D721Med (cell line): ENCODE measurements around the gene SLC12A8.

Experiments
- DNase-seq: peaks from one replicate; pipeline ENCODE4 v3.0.0; 2011; ENCODE audit warnings: low spot score; ENCODE audit not compliant: insufficient read length
- FAIRE-seq: peaks from 2 replicates; lab custom pipeline; 2011; peaks lifted over from hg19 to GRCh38; lab: Jason Lieb, UNC
- CTCF ChIP-seq: IDR thresholded peaks from 2 replicates; pipeline ENCODE4 v1.5.1; 2012; ENCODE audit warnings: mild to moderate bottlenecking, control low read depth; ENCODE audit not compliant: insufficient read depth; ENCODE audit errors: missing control alignments

The SLC12A8 gene

GRCh38 chr3:125148836-125149235 is 63.7 kb downstream of the SLC12A8 start:
- DNase-seq (no peak), FAIRE-seq (no peak)
- TF ChIP-seq CTCF, result no peak

- FAIRE-seq (no peak), DNase-seq (no peak)
- TF ChIP-seq CTCF, result no peak
Observed at GRCh38 chr3:125148016-125148812, 64.3 kb downstream of the SLC12A8 start.

- TF ChIP-seq CTCF, result no peak
- FAIRE-seq, result no peak
Observed at GRCh38 chr3:125147491-125147820, 65.1 kb downstream of the SLC12A8 start.

GRCh38 chr3:125146626-125147490 is 65.7 kb downstream of the SLC12A8 start:
- FAIRE-seq, result no peak
- no peak for TF ChIP-seq CTCF

More at GRCh38 chr3:125147491-125147820, 65.1 kb downstream of the SLC12A8 start:
- no peak for DNase-seq

GRCh38 chr3:125145751-125146475 is 66.6 kb downstream of the SLC12A8 start:
- no peak for TF ChIP-seq CTCF
- no peak for FAIRE-seq
- DNase-seq, result no peak

More at GRCh38 chr3:125146626-125147490, 65.7 kb downstream of the SLC12A8 start:
- DNase-seq, result no peak

- FAIRE-seq (no peak), DNase-seq (no peak)
- no peak for TF ChIP-seq CTCF
Observed at GRCh38 chr3:125144653-125145314, 67.8 kb downstream of the SLC12A8 start.
